SH-SY5Y (cell line): ENCODE data around the gene ZC2HC1C.

ENCODE experiments used
- GATA2 ChIP-seq: IDR thresholded peaks from 2 replicates; pipeline ENCODE4 v1.6.1; 2011; ENCODE audit warnings: mild to moderate bottlenecking, low read depth, low read length
- GATA3 ChIP-seq: IDR thresholded peaks from 2 replicates; pipeline ENCODE4 v1.6.1; 2011; ENCODE audit warnings: low read depth, mild to moderate bottlenecking, low read length, moderate library complexity

DNA sequence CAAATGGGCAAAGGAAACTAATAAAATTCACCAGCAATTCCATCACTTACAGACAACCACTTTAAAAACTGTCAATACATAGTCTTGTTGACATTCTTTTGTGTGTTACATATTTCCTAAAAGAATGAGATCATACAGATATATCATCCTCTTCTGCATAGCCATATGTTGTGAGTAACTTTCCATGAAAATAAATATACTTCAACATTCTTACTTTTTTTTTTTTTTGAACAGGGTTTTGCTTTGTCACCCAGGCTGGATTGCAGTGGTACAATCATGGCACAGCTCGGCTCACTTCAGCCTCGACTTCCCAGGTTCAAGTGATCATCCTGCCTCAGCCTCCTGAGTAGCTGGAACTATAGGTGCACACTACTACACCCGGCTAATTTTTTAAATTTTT, 20.9 kb downstream of the ZC2HC1C start:
- TF ChIP-seq GATA3 = no peak
- no peak for TF ChIP-seq GATA2
